Measurements from ENCODE around the gene UROS.

The UROS gene

DNA sequence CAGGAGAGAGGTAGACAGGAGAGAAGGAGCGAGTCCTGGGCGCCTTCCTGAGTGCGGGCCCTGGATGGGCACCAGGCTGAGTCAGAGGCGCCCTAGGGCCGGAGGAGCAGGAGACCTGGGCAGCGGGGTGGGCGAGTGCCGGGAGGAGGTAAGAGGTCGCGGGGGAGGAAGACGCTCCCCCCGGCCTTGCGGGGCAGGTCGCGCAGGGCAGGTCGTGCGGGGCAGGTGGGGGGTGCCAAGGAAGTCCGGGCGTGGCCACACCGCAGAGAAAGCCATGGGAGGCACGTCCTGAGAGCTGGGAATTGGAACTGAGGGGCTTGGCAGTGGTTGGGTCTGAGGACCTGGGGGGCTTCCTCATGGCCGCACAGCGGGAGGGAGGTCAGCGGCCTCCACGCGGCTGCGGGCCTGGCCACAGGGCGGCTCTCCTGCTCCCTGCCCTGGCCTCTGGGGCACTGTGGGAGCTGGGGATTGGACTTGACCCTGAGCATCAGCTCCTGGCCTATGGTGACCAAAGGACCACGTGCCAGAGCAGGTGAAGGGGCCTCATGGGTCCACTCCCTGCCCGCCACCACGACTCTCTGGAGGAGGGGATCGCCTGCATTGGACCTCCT is 48.4 kb downstream of the UROS start:
- no peak for DNase-seq (ENCODE audit: low read depth in 1 of 2, low spot score in 1 of 2)
- Histone ChIP-seq H3K4me3 (replicated peaks; ENCODE audit: insufficient read depth, low read length) (no peak overlapping the region), H3K27me3 (ENCODE audit: insufficient read depth, poor library complexity, severe bottlenecking) (no peaks in the 10 kb centered on the region), H3K27ac (replicated peaks) (no peak overlapping the region)
- TF ChIP-seq POLR2AphosphoS5 (IDR thresholded peaks at IDR 0.05; ENCODE audit: low read depth) (no peak), GABPA (IDR thresholded peaks at IDR 0.05; ENCODE audit: low read depth) (no peak), SPI1 (IDR thresholded peaks at IDR 0.05; ENCODE audit: borderline replicate concordance, low read depth) (no peak)
- TF ChIP-seq, protein P1, sequence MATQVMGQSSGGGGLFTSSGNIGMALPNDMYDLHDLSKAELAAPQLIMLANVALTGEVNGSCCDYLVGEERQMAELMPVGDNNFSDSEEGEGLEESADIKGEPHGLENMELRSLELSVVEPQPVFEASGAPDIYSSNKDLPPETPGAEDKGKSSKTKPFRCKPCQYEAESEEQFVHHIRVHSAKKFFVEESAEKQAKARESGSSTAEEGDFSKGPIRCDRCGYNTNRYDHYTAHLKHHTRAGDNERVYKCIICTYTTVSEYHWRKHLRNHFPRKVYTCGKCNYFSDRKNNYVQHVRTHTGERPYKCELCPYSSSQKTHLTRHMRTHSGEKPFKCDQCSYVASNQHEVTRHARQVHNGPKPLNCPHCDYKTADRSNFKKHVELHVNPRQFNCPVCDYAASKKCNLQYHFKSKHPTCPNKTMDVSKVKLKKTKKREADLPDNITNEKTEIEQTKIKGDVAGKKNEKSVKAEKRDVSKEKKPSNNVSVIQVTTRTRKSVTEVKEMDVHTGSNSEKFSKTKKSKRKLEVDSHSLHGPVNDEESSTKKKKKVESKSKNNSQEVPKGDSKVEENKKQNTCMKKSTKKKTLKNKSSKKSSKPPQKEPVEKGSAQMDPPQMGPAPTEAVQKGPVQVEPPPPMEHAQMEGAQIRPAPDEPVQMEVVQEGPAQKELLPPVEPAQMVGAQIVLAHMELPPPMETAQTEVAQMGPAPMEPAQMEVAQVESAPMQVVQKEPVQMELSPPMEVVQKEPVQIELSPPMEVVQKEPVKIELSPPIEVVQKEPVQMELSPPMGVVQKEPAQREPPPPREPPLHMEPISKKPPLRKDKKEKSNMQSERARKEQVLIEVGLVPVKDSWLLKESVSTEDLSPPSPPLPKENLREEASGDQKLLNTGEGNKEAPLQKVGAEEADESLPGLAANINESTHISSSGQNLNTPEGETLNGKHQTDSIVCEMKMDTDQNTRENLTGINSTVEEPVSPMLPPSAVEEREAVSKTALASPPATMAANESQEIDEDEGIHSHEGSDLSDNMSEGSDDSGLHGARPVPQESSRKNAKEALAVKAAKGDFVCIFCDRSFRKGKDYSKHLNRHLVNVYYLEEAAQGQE (IDR thresholded peaks at IDR 0.05; ENCODE audit: insufficient replicate concordance, low read depth): no peak
- TF ChIP-seq, protein P2, sequence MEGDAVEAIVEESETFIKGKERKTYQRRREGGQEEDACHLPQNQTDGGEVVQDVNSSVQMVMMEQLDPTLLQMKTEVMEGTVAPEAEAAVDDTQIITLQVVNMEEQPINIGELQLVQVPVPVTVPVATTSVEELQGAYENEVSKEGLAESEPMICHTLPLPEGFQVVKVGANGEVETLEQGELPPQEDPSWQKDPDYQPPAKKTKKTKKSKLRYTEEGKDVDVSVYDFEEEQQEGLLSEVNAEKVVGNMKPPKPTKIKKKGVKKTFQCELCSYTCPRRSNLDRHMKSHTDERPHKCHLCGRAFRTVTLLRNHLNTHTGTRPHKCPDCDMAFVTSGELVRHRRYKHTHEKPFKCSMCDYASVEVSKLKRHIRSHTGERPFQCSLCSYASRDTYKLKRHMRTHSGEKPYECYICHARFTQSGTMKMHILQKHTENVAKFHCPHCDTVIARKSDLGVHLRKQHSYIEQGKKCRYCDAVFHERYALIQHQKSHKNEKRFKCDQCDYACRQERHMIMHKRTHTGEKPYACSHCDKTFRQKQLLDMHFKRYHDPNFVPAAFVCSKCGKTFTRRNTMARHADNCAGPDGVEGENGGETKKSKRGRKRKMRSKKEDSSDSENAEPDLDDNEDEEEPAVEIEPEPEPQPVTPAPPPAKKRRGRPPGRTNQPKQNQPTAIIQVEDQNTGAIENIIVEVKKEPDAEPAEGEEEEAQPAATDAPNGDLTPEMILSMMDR (IDR thresholded peaks at IDR 0.05; ENCODE audit: insufficient read depth, low read length): no peak

DNA sequence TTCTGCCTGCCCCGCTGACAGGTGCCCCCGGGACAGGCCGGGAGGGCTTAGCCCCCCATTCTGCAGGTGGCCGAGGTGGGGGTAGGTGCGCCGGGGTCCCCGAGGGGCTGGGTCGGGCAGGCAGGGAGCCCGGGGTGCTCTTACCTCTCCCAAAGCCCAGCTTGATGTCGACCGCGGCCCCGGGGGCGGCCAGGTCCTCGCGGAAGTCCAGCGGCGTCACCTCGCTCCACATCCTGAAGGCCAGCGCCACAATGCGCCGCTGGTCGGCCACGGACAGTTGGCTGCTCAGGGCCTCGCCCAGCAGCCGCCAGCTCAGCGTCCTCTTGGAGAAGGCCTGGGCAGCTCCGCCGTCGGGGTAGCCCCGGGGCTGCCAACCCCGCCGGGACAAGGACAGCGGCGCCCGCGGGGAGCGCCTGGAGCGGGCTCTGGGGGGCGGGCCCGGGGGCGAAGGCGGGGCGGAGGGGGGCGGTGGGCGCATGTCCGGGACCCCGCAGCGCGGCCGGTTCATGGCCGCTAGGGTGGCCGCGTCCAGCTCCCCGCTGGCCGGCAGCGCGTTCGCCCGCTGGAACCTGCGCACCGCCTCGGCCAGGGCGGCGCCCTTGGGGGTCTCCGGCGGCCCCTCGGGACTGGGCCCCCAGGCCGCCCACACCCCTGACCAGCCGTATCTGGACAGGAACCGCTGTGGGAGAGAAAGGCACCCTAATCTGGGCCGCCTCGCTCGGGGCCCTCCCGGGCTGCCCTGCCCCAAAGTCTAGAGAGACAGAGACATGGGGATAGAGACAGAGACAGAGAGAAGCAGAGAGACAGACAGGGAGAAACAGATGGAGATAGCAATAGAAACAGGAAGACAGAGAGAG is 49.1 kb downstream of the UROS start:
- no peak for TF ChIP-seq SPI1 (IDR thresholded peaks at IDR 0.05; ENCODE audit: borderline replicate concordance, low read depth)
- no peak for TF ChIP-seq POLR2AphosphoS5 (IDR thresholded peaks at IDR 0.05; ENCODE audit: low read depth)
- no peak for TF ChIP-seq GABPA (IDR thresholded peaks at IDR 0.05; ENCODE audit: low read depth)
- TF ChIP-seq, protein P1 (IDR thresholded peaks at IDR 0.05; ENCODE audit: insufficient replicate concordance, low read depth): no peak
- TF ChIP-seq, protein P2 (IDR thresholded peaks at IDR 0.05; ENCODE audit: insufficient read depth, low read length): no peak
- H3K27ac ChIP-seq (replicated peaks): no peak overlapping the region
- DNase-seq (ENCODE audit: low read depth in 1 of 2, low spot score in 1 of 2): no peak
- no peaks in the 10 kb centered on the region for H3K27me3 ChIP-seq (ENCODE audit: insufficient read depth, poor library complexity, severe bottlenecking)
- no peak overlapping the region for H3K4me3 ChIP-seq (replicated peaks; ENCODE audit: insufficient read depth, low read length)

DNA sequence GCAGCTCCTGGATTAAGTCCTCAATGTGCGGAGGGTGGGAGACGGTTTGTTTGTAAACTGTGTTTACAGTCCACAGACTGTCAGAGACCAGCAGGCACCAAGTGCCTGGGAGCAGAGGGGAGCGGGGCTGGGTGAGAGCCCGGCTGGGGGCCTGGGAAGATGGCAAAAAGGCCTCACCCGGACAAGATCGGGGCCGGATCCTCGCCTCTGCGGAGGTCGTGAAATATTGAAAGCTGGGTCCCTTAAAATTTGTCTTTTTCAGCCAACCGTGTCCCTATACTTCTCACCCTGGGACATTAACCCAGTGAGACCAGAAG is 50.2 kb downstream of the UROS start:
- H3K4me3 ChIP-seq (replicated peaks; ENCODE audit: insufficient read depth, low read length): no peak overlapping the region
- TF ChIP-seq, protein P1 (IDR thresholded peaks at IDR 0.05; ENCODE audit: insufficient replicate concordance, low read depth): no peak
- TF ChIP-seq POLR2AphosphoS5 (IDR thresholded peaks at IDR 0.05; ENCODE audit: low read depth): no peak
- H3K27ac ChIP-seq (replicated peaks): no peak overlapping the region
- DNase-seq (ENCODE audit: low read depth in 1 of 2, low spot score in 1 of 2): no peak
- H3K27me3 ChIP-seq (ENCODE audit: insufficient read depth, poor library complexity, severe bottlenecking): no peaks in the 10 kb centered on the region
